WI38 (cell line): ENCODE results near the gene ENPP4.
"Not testable (repeated sequence)": the region's sequence is repeated elsewhere in the genome, so short reads cannot be mapped to it uniquely, and the experiment has no call there.

ENCODE experiments used
- H3K4me3 ChIP-seq: 2 replicates; pipeline ENCODE4 v1.5.1; 2011; ENCODE audit warnings: low read depth, mild to moderate bottlenecking, control low read depth, low read length
- TF ChIP-seq, protein P1 (sequence below): IDR thresholded peaks from 2 replicates; pipeline ENCODE4 v1.5.1; 2012; ENCODE audit warnings: low read depth, mild to moderate bottlenecking, control low read depth, low read length

ENPP4 gene

DNA sequence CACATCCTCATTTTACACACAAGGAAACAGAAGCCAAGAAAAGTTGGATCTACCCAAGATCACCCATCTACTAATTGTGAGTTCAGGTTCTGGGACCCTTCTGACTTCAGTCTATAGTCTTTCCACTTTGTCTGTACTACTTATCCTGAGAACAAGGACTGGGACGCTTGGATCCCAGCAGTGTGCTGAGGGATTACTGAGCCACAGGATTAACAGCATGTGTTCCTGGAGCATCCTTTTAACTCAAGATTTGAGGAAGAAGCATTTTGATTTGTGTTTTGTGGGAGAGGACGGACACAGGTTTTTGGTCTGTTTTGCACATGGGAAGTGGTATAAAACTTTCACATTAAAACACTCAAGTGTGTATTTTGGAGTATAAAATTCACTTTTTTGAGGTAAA lies 4.4 kb downstream of the ENPP4 start:
- H3K4me3 ChIP-seq = no peak overlapping the region
- TF ChIP-seq, protein P1, sequence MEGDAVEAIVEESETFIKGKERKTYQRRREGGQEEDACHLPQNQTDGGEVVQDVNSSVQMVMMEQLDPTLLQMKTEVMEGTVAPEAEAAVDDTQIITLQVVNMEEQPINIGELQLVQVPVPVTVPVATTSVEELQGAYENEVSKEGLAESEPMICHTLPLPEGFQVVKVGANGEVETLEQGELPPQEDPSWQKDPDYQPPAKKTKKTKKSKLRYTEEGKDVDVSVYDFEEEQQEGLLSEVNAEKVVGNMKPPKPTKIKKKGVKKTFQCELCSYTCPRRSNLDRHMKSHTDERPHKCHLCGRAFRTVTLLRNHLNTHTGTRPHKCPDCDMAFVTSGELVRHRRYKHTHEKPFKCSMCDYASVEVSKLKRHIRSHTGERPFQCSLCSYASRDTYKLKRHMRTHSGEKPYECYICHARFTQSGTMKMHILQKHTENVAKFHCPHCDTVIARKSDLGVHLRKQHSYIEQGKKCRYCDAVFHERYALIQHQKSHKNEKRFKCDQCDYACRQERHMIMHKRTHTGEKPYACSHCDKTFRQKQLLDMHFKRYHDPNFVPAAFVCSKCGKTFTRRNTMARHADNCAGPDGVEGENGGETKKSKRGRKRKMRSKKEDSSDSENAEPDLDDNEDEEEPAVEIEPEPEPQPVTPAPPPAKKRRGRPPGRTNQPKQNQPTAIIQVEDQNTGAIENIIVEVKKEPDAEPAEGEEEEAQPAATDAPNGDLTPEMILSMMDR = no peak

DNA sequence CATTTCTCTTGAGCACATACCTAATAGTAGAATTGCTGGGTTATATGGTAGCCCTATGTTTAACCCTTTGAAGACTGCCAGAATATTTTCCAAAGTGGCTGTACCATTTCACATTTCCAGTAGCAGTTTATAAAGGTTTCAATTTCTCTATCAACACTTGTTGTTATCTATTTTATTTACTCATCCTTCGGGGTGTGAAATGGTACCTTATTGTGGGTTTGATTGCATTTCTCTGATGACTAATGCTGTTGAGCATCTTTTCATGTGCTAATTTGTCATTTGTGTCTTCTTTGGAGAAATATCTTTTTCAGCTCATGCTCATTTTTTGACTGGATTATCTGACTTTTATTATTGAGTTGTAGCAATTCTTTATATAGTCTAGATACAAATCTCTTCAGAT lies 5.4 kb downstream of the ENPP4 start:
- TF ChIP-seq, protein P1 = no peak
- no peak overlapping the region for H3K4me3 ChIP-seq

DNA sequence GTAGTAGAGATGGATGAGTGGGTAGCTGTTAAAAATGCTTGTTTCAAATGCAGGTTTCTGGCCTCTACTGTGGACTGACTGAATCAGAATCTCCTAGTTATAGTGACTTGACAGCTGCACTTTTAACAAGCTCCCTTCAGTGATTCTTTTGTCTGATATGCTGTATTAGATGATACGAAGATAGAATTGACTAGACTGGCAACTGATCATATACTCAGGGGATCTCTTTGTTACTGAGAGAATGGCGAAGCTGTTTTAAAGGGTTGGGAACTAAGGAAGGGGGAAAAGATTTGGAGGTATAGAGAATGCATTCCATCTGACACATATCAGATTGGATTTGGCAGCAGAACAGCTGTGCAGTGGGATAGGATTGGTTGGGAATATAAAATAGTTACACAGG lies 7.0 kb downstream of the ENPP4 start:
- no peak overlapping the region for H3K4me3 ChIP-seq
- TF ChIP-seq, protein P1 = no peak

DNA sequence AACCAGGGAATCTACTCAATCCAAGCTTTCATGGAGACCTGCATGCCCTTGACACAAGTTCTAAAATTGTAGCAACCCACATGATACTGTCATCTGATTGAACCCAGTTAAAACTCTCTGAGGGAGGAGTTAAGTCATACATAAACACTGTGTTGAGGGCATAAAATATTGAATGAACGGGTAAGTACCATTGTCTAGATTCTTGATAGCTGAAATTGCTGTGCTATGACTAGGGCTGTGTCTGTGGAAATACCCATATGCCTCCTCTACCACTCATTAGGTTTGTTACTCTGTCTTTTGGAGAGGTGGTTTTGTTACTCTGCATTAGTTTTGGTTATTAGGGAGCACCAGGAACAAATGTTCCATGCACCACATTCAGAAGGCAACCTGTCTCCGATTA lies 7.6 kb downstream of the ENPP4 start:
- TF ChIP-seq, protein P1 = no peak

DNA sequence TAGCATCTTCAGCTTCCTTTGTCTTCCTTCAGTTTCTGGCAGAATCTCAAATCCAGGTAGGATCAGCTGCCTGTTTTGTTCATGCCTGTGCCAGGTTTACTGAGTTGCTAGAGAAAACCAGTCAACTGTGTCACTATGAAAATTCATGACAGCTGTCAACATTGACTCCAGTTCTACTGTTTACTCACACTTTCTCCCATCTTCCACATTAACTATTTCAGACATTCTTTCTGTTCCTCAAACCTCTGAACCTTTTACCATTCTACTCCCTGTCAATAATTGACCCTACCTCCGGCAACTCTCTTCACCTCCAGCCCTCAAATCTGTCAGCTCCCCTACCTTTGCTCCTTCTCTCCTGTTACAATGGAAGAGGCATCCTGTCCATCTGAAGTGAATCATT lies 8.5 kb downstream of the ENPP4 start:
- TF ChIP-seq, protein P1 = no peak
- no peak overlapping the region for H3K4me3 ChIP-seq

More for the DNA sequence above, 7.6 kb downstream of the ENPP4 start:
- no peak overlapping the region for H3K4me3 ChIP-seq

DNA sequence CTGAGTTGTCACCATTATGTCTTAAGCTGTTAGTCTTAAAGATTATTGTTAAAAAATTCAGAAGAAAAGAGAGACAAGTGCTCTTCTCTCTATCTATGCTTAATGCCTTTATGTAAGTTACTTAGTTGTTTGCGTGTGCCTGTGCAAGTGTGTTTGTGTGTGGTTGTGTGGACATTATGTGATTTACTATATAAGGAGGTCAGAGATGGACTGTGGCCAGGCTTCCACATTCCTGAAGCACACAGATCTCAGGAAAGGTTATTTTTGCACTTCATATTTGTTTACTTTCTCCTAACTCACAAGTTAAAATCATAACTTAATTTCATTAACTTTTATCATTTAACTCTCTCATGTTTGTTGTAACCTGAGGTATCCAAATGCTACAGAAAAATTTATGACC lies 14.5 kb downstream of the ENPP4 start:
- TF ChIP-seq, protein P1 = no peak
- H3K4me3 ChIP-seq = no peak overlapping the region

DNA sequence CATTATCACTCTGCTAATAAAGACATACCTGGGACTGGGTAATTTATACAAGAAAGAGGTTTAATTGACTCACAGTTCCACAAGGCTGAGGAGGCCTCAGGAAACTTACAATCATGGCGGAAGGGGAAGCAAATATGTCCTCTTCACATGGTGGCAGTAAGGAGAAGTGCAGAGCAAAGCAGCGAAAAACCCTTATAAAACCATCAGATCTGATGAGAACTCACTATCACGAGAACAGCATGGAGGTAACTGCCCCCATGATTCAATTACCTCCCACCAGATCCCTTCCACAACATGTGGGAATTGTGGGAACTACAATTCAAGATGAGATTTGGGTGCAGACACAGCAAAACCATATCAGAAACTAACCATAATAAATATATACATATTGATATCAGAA lies 19.3 kb downstream of the ENPP4 start:
- H3K4me3 ChIP-seq = not testable (repeated sequence)

DNA sequence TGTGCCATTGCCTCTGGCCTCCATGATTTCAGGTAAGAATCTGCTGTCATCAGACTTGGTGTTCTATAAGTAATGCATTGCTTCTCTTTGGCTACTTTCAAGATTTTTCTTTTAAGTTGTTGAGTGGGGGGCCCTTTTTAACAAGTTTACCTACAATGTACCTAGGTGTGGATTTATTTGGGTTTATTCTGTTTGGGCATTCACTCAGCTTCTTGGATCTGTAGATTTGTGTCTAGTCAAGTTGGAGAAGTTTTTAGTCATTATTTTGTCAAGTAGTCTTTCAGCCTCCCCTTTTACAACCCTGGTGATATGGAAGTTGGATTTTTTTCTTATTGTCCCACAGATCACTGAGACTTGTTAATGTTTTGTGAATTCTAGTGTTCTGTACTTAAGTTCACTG lies 26.9 kb downstream of the ENPP4 start:
- TF ChIP-seq, protein P1 = no peak
- H3K4me3 ChIP-seq = no peak overlapping the region
